Measurements from ENCODE around the gene CLDN6.

The CLDN6 gene

DNA sequence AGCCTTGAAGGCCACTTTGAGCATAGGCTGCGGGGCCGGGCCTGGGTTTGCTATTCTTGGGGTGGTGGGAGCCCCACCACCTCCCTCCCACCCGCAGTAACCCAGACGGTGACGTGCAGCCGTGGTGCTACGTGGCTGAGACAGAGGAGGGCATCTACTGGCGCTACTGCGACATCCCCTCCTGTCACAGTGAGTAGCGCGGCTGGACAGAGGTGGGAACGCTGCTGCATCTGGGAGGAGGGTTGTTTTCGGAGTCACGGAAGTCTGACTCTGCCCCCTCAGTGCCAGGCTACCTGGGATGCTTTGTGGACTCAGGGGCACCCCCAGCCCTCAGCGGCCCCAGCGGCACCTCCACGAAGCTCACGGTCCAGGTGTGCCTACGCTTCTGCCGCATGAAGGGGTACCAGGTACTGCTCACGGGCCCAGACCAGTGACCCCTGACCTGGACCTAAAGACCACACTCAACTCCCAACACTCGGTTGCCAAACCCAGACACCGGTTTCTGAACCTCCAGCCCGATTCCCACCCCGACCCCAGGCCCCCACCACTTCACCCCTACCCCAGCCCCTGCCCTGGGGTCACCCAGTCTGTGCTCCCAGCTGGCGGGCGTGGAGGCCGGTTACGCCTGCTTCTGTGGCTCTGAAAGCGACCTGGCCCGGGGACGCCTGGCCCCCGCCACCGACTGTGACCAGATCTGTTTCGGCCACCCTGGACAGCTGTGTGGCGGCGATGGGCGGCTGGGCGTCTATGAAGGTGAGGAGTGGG is 51.8 kb downstream of the CLDN6 start:
- H3K27ac ChIP-seq: no peak overlapping the region
- TF ChIP-seq, protein P1, sequence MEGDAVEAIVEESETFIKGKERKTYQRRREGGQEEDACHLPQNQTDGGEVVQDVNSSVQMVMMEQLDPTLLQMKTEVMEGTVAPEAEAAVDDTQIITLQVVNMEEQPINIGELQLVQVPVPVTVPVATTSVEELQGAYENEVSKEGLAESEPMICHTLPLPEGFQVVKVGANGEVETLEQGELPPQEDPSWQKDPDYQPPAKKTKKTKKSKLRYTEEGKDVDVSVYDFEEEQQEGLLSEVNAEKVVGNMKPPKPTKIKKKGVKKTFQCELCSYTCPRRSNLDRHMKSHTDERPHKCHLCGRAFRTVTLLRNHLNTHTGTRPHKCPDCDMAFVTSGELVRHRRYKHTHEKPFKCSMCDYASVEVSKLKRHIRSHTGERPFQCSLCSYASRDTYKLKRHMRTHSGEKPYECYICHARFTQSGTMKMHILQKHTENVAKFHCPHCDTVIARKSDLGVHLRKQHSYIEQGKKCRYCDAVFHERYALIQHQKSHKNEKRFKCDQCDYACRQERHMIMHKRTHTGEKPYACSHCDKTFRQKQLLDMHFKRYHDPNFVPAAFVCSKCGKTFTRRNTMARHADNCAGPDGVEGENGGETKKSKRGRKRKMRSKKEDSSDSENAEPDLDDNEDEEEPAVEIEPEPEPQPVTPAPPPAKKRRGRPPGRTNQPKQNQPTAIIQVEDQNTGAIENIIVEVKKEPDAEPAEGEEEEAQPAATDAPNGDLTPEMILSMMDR (conservative IDR thresholded peaks at IDR 0.05): no peak

Data from VCaP (cell line).